Activated CD4-positive, alpha-beta T cell treated with anti-CD3 and anti-CD28 coated beads, Interleukin-2, amount 10 ng/mL, durations not matched to agents 7 days and 5 days (primary cell): ENCODE results near the gene INSYN2B. TPM values are rescaled to one million over a fixed set of nuclear protein-coding genes. Genes with fewer than 3 reads are reported as not detected.
"Not testable (repeated sequence)": the region's sequence is repeated elsewhere in the genome, so short reads cannot be mapped to it uniquely, and the experiment has no call there.

Source experiments
- CTCF ChIA-PET: fragments of 350-600 bp; sonication (Branson Sonifier 250); formaldehyde crosslinking; loops from one replicate; lab custom pipeline; 2021; ENCODE audit warnings: antibody characterized with exemption; lab: Charles Lee
- POLR2A ChIA-PET: fragments of 350-600 bp; sonication (Branson Sonifier 250); formaldehyde crosslinking; loops from one replicate; lab custom pipeline; 2021; ENCODE audit warnings: antibody characterized with exemption; lab: Charles Lee
- DNase-seq: peaks from one replicate; pipeline ENCODE4 v3.0.0-alpha.2; 2020
- H3K27ac Mint-ChIP-seq: one replicate; pipeline ENCODE4 v1.8.0; 2021; ENCODE audit warnings: mild to moderate bottlenecking, moderate library complexity, mixed read lengths
- H3K27me3 Mint-ChIP-seq: one replicate; pipeline ENCODE4 v1.8.0; 2021; ENCODE audit warnings: mixed read lengths
- H3K36me3 Mint-ChIP-seq: one replicate; pipeline ENCODE4 v1.8.0; 2021; ENCODE audit warnings: low read depth, mixed read lengths
- H3K4me1 Mint-ChIP-seq: one replicate; pipeline ENCODE4 v1.8.0; 2021; ENCODE audit warnings: mixed read lengths
- H3K4me3 Mint-ChIP-seq: one replicate; pipeline ENCODE4 v1.8.0; 2021; ENCODE audit warnings: mild to moderate bottlenecking, moderate library complexity, mixed read lengths
- H3K9me3 Mint-ChIP-seq: one replicate; pipeline ENCODE4 v1.8.0; 2021; ENCODE audit warnings: mixed read lengths
- total RNA-seq, 2 experiments: library from RNA; stranded (reverse); gene quantifications; one replicate each; pipeline ENCODE4 v1.2.3, GENCODE V29; 2021

The INSYN2B gene
- total RNA-seq, 2 experiments from 2014 or later, result not detected

- Mint-ChIP-seq H3K36me3 (peaks cover 88% of the 10 kb centered on the region), H3K27me3 (no peaks in the 10 kb centered on the region), H3K27ac (no peak overlapping the region), H3K9me3 (peaks cover 29% of the 10 kb centered on the region), H3K4me3 (no peak overlapping the region), H3K4me1 (no peaks in the 10 kb centered on the region)
- ChIA-PET CTCF (interaction anchor here (1.0 to 1.2 kb wide), 2 partner anchors 12 to 15 kb away, joined by 3 read pairs; no protein-coding TSS in a partner anchor), POLR2A (no interaction called here)
- DNase-seq, result no peak
Observed at GRCh38 chr5:169850409-169850808, 129.9 kb downstream of the INSYN2B start.

- Mint-ChIP-seq H3K4me3 (no peak overlapping the region), H3K27ac (no peak overlapping the region), H3K4me1 (peaks cover 3% of the 10 kb centered on the region), H3K9me3 (peaks cover 29% of the 10 kb centered on the region), H3K36me3 (peaks cover 91% of the 10 kb centered on the region), H3K27me3 (no peaks in the 10 kb centered on the region)
- POLR2A ChIA-PET, result no interaction called here
- CTCF ChIA-PET, result interaction anchor here (1.1 kb wide), 1 partner anchor 10 kb away, joined by 3 read pairs; no protein-coding TSS in a partner anchor
- no peak for DNase-seq
Observed at GRCh38 chr5:169848792-169849191, 131.5 kb downstream of the INSYN2B start.

GRCh38 chr5:169848271-169848670 lies 132.0 kb downstream of the INSYN2B start:
- Mint-ChIP-seq H3K27ac (no peak overlapping the region), H3K27me3 (no peaks in the 10 kb centered on the region), H3K4me1 (peaks cover 3% of the 10 kb centered on the region), H3K4me3 (no peak overlapping the region), H3K9me3 (peaks cover 29% of the 10 kb centered on the region), H3K36me3 (peaks cover 91% of the 10 kb centered on the region)
- DNase-seq, result no peak
- CTCF ChIA-PET, result interaction anchor here (1.1 to 1.3 kb wide), 2 partner anchors 9 to 12 kb away, joined by 3 read pairs; no protein-coding TSS in a partner anchor
- POLR2A ChIA-PET, result no interaction called here

GRCh38 chr5:169847519-169847918 lies 132.8 kb downstream of the INSYN2B start:
- CTCF ChIA-PET, result interaction anchor here (1.3 kb wide), 1 partner anchor 13 kb away, joined by 3 read pairs; no protein-coding TSS in a partner anchor
- Mint-ChIP-seq H3K36me3 (peaks cover 90% of the 10 kb centered on the region), H3K4me1 (peaks cover 3% of the 10 kb centered on the region), H3K9me3 (peaks cover 24% of the 10 kb centered on the region), H3K4me3 (no peak overlapping the region), H3K27me3 (no peaks in the 10 kb centered on the region), H3K27ac (no peak overlapping the region)
- POLR2A ChIA-PET, result interaction anchor here (0.6 kb wide), 1 partner anchor 1005 kb away, joined by 3 read pairs; no protein-coding TSS in a partner anchor
- DNase-seq, result no peak

- ChIA-PET POLR2A (no interaction called here), CTCF (no interaction called here)
- Mint-ChIP-seq H3K9me3 (no peaks in the 10 kb centered on the region), H3K36me3 (peaks cover 75% of the 10 kb centered on the region), H3K27ac (no peak overlapping the region), H3K4me3 (no peak overlapping the region), H3K27me3 (no peaks in the 10 kb centered on the region), H3K4me1 (peaks cover 11% of the 10 kb centered on the region)
- DNase-seq, result no peak
Observed at GRCh38 chr5:169842699-169843098, 137.6 kb downstream of the INSYN2B start.

GRCh38 chr5:169840405-169840804 lies 139.9 kb downstream of the INSYN2B start:
- POLR2A ChIA-PET, result no interaction called here
- no peak overlapping the region for H3K4me3 Mint-ChIP-seq
- no peak for DNase-seq
- no peaks in the 10 kb centered on the region for H3K27me3 Mint-ChIP-seq
- no peak overlapping the region for H3K27ac Mint-ChIP-seq
- H3K4me1 Mint-ChIP-seq, result peaks cover 13% of the 10 kb centered on the region
- CTCF ChIA-PET, result interaction anchor here (0.9 kb wide), 1 partner anchor 12 kb away, joined by 3 read pairs; no protein-coding TSS in a partner anchor
- H3K9me3 Mint-ChIP-seq, result no peaks in the 10 kb centered on the region
- H3K36me3 Mint-ChIP-seq, result peaks cover 55% of the 10 kb centered on the region

- no peaks in the 10 kb centered on the region for H3K27me3 Mint-ChIP-seq
- H3K36me3 Mint-ChIP-seq, result peaks cover 41% of the 10 kb centered on the region
- H3K4me1 Mint-ChIP-seq, result peaks cover 10% of the 10 kb centered on the region
- H3K9me3 Mint-ChIP-seq, result no peaks in the 10 kb centered on the region
- H3K4me3 Mint-ChIP-seq, result no peak overlapping the region
- ChIA-PET CTCF (interaction anchor here (0.8 to 1.5 kb wide), 2 partner anchors 10 to 12 kb away, joined by 3 read pairs; no protein-coding TSS in a partner anchor), POLR2A (no interaction called here)
- DNase-seq, result no peak
- H3K27ac Mint-ChIP-seq, result no peak overlapping the region
Observed at GRCh38 chr5:169838688-169839087, 141.6 kb downstream of the INSYN2B start.

GRCh38 chr5:169837686-169838085 lies 142.6 kb downstream of the INSYN2B start:
- Mint-ChIP-seq H3K27ac (no peak overlapping the region), H3K4me3 (no peak overlapping the region), H3K27me3 (no peaks in the 10 kb centered on the region), H3K36me3 (peaks cover 38% of the 10 kb centered on the region), H3K9me3 (no peaks in the 10 kb centered on the region), H3K4me1 (peaks cover 15% of the 10 kb centered on the region)
- POLR2A ChIA-PET, result no interaction called here
- DNase-seq, result no peak
- CTCF ChIA-PET, result no interaction called here

GRCh38 chr5:169836835-169837536 lies 143.3 kb downstream of the INSYN2B start:
- peaks cover 36% of the 10 kb centered on the region for H3K36me3 Mint-ChIP-seq

GRCh38 chr5:169834540-169834939 lies 145.8 kb downstream of the INSYN2B start:
- POLR2A ChIA-PET, DNase-seq, H3K4me3 Mint-ChIP-seq, H3K27me3 Mint-ChIP-seq, CTCF ChIA-PET, H3K9me3 Mint-ChIP-seq: not testable (repeated sequence)
- peak overlapping the region; percentile 3 for H3K27ac Mint-ChIP-seq
- peaks cover 19% of the 10 kb centered on the region for H3K36me3 Mint-ChIP-seq
- H3K4me1 Mint-ChIP-seq, result peaks cover 21% of the 10 kb centered on the region

More at GRCh38 chr5:169836835-169837536, 143.3 kb downstream of the INSYN2B start:
- Mint-ChIP-seq H3K27ac (no peak overlapping the region), H3K4me3 (no peak overlapping the region), H3K9me3 (no peaks in the 10 kb centered on the region), H3K4me1 (peaks cover 21% of the 10 kb centered on the region), H3K27me3 (no peaks in the 10 kb centered on the region)
- POLR2A ChIA-PET, result no interaction called here
- DNase-seq, result no peak
- CTCF ChIA-PET, result no interaction called here

GRCh38 chr5:169833681-169834292 lies 146.5 kb downstream of the INSYN2B start:
- DNase-seq, H3K9me3 Mint-ChIP-seq, H3K4me3 Mint-ChIP-seq, POLR2A ChIA-PET, H3K27ac Mint-ChIP-seq, H3K27me3 Mint-ChIP-seq: not testable (repeated sequence)
- CTCF ChIA-PET, result interaction anchor here (0.6 kb wide), 1 partner anchor 342 kb away, joined by 8 read pairs; no protein-coding TSS in a partner anchor
- Mint-ChIP-seq H3K36me3 (peaks cover 19% of the 10 kb centered on the region), H3K4me1 (peaks cover 21% of the 10 kb centered on the region)

GRCh38 chr5:169832845-169833244 lies 147.4 kb downstream of the INSYN2B start:
- H3K4me3 Mint-ChIP-seq, result no peak overlapping the region
- ChIA-PET CTCF (no interaction called here), POLR2A (no interaction called here)
- no peaks in the 10 kb centered on the region for H3K9me3 Mint-ChIP-seq
- no peaks in the 10 kb centered on the region for H3K27me3 Mint-ChIP-seq
- DNase-seq, result no peak
- no peak overlapping the region for H3K27ac Mint-ChIP-seq
- H3K36me3 Mint-ChIP-seq, result peaks cover 18% of the 10 kb centered on the region
- peaks cover 13% of the 10 kb centered on the region for H3K4me1 Mint-ChIP-seq

GRCh38 chr5:169832304-169832703 lies 148.0 kb downstream of the INSYN2B start:
- no peak overlapping the region for H3K27ac Mint-ChIP-seq
- CTCF ChIA-PET, result no interaction called here
- POLR2A ChIA-PET, result no interaction called here

More at GRCh38 chr5:169832304-169832703, 148.0 kb downstream of the INSYN2B start:
- H3K4me3 Mint-ChIP-seq, result no peak overlapping the region
- DNase-seq, result no peak
- H3K36me3 Mint-ChIP-seq, result peaks cover 16% of the 10 kb centered on the region
- peaks cover 13% of the 10 kb centered on the region for H3K4me1 Mint-ChIP-seq
- H3K27me3 Mint-ChIP-seq, result no peaks in the 10 kb centered on the region
- H3K9me3 Mint-ChIP-seq, result no peaks in the 10 kb centered on the region
